HG03378 (cell line): ENCODE data around the gene LHB.

Experiments
- ATAC-seq: cut with Tn5 transposase; IDR thresholded peaks from one replicate; pipeline ENCODE4 v1.9.1; 2021; ENCODE audit warnings: mild to moderate bottlenecking, moderate library complexity; ENCODE audit not compliant: unreplicated experiment

LHB gene

GRCh38 chr19:49014123-49014869 is 2.6 kb downstream of the LHB start:
- ATAC-seq, result no peak

- ATAC-seq, result no peak
Observed at GRCh38 chr19:49011194-49011593, 5.7 kb downstream of the LHB start.

GRCh38 chr19:49010453-49010852 is 6.4 kb downstream of the LHB start:
- no peak for ATAC-seq

- ATAC-seq, result no peak
Observed at GRCh38 chr19:49009828-49010227, 7.1 kb downstream of the LHB start.

- no peak for ATAC-seq
Observed at GRCh38 chr19:49006905-49007304, 10.0 kb downstream of the LHB start.

GRCh38 chr19:49004964-49005614 is 11.8 kb downstream of the LHB start:
- no peak for ATAC-seq

GRCh38 chr19:49004133-49004532 is 12.8 kb downstream of the LHB start:
- no peak for ATAC-seq

GRCh38 chr19:48999481-49000325 is 17.2 kb downstream of the LHB start:
- ATAC-seq, result no peak

- ATAC-seq, result no peak
Observed at GRCh38 chr19:48997972-48998371, 18.9 kb downstream of the LHB start.

GRCh38 chr19:48994035-48994386 is 22.9 kb downstream of the LHB start:
- ATAC-seq, result no peak

- ATAC-seq, result peak; percentile 80
Observed at GRCh38 chr19:48993175-48994034, 23.5 kb downstream of the LHB start, which contains the start of the genes GYS1 and RUVBL2. GYS1 (minus strand) TSS chr19:48993309; CDS start chr19:48993112, 197 bp downstream. RUVBL2 (plus strand) TSS chr19:48993887; CDS start chr19:48993912, 25 bp downstream.

- no peak for ATAC-seq
Observed at GRCh38 chr19:48992581-48993174, 24.2 kb downstream of the LHB start.

GRCh38 chr19:48991873-48992580 is 24.9 kb downstream of the LHB start:
- ATAC-seq, result no peak

GRCh38 chr19:48991011-48991609 is 25.8 kb downstream of the LHB start:
- ATAC-seq, result no peak

- no peak for ATAC-seq
Observed at GRCh38 chr19:48990400-48990799, 26.5 kb downstream of the LHB start.

GRCh38 chr19:48989701-48990291 is 27.1 kb downstream of the LHB start:
- ATAC-seq, result no peak

- no peak for ATAC-seq
Observed at GRCh38 chr19:48988860-48989259, 28.0 kb downstream of the LHB start.

GRCh38 chr19:48988286-48988685 is 28.6 kb downstream of the LHB start:
- ATAC-seq, result no peak

GRCh38 chr19:48987323-48987722 is 29.6 kb downstream of the LHB start:
- no peak for ATAC-seq
